Astrocyte (in vitro differentiated cells and primary cell): Measurements from ENCODE around the gene TMPO. TPM values are rescaled to one million over a fixed set of nuclear protein-coding genes. Genes with fewer than 3 reads are reported as not detected.

ENCODE experiments used
- DNase-seq: peaks from one replicate; pipeline ENCODE4 v3.0.0-alpha.2; 2010; ENCODE audit warnings: low read depth
- FAIRE-seq: peaks from 2 replicates; lab custom pipeline; 2011; peaks lifted over from hg19 to GRCh38; lab: Jason Lieb, UNC
- H2AFZ ChIP-seq: 2 replicates; pipeline ENCODE4 v1.6.0; 2012; ENCODE audit warnings: low read depth, low read length, inconsistent platforms
- H3K27ac ChIP-seq: 2 replicates; pipeline ENCODE4 v1.5.1; 2011; ENCODE audit warnings: low read depth, low read length, inconsistent platforms
- H3K27me3 ChIP-seq: 2 replicates; pipeline ENCODE4 v1.6.0; 2011; ENCODE audit warnings: low read length, inconsistent platforms; ENCODE audit not compliant: insufficient read depth
- H3K36me3 ChIP-seq: 2 replicates; pipeline ENCODE4 v1.5.1; 2011; ENCODE audit warnings: low read length, inconsistent platforms; ENCODE audit not compliant: insufficient read depth
- H3K4me1 ChIP-seq: 2 replicates; pipeline ENCODE4 v1.5.1; 2011; ENCODE audit warnings: low read length, inconsistent platforms; ENCODE audit not compliant: insufficient read depth
- H3K4me2 ChIP-seq: 2 replicates; pipeline ENCODE4 v1.6.0; 2012; ENCODE audit warnings: low read length, inconsistent platforms
- H3K4me3 ChIP-seq: 2 replicates; pipeline ENCODE4 v1.5.1; 2011; ENCODE audit warnings: low read depth, mild to moderate bottlenecking, low read length, inconsistent platforms; ENCODE audit not compliant: insufficient read depth
- H3K79me2 ChIP-seq: 2 replicates; pipeline ENCODE4 v1.6.0; 2012; ENCODE audit warnings: mild to moderate bottlenecking, low read length, inconsistent platforms; ENCODE audit not compliant: insufficient read depth
- H3K9ac ChIP-seq: 2 replicates; pipeline ENCODE4 v1.6.0; 2012; ENCODE audit warnings: mild to moderate bottlenecking, low read length, inconsistent platforms
- H3K9me3 ChIP-seq: 2 replicates; pipeline ENCODE4 v1.5.1; 2012; ENCODE audit warnings: low read depth, mild to moderate bottlenecking, low read length, inconsistent platforms; ENCODE audit not compliant: insufficient read depth
- H4K20me1 ChIP-seq: 2 replicates; pipeline ENCODE4 v1.6.0; 2012; ENCODE audit warnings: low read length, inconsistent platforms; ENCODE audit not compliant: insufficient read depth
- H3K27ac Mint-ChIP-seq: one replicate; pipeline ENCODE4 v1.8.0; 2021; ENCODE audit warnings: mild to moderate bottlenecking, mixed read lengths; ENCODE audit not compliant: unreplicated experiment
- H3K27me3 Mint-ChIP-seq: one replicate; pipeline ENCODE4 v1.8.0; 2021; ENCODE audit warnings: low read depth, mixed read lengths; ENCODE audit not compliant: unreplicated experiment
- H3K36me3 Mint-ChIP-seq: one replicate; pipeline ENCODE4 v1.8.0; 2021; ENCODE audit warnings: low read depth, mixed read lengths; ENCODE audit not compliant: unreplicated experiment
- H3K4me1 Mint-ChIP-seq: one replicate; pipeline ENCODE4 v1.8.0; 2021; ENCODE audit warnings: low read depth, mixed read lengths; ENCODE audit not compliant: unreplicated experiment
- H3K4me3 Mint-ChIP-seq: one replicate; pipeline ENCODE4 v1.8.0; 2021; ENCODE audit warnings: mild to moderate bottlenecking, moderate library complexity, mixed read lengths; ENCODE audit not compliant: unreplicated experiment
- H3K9me3 Mint-ChIP-seq: one replicate; pipeline ENCODE4 v1.8.0; 2021; ENCODE audit warnings: mild to moderate bottlenecking, mixed read lengths; ENCODE audit not compliant: unreplicated experiment
- EZH2 ChIP-seq: IDR thresholded peaks from 2 replicates; pipeline ENCODE4 v1.6.1; 2012; ENCODE audit warnings: mild to moderate bottlenecking, low read length, inconsistent platforms; ENCODE audit not compliant: insufficient read depth
- total RNA-seq: library from RNA; stranded (reverse); gene quantifications from 2 replicates; pipeline ENCODE4 v1.2.1, GENCODE V29; 2021
- TF ChIP-seq, protein P1 (sequence below): IDR thresholded peaks from 2 replicates; pipeline ENCODE4 v1.5.1; 2011; ENCODE audit warnings: low read depth, mild to moderate bottlenecking, inconsistent platforms, low read length, moderate library complexity; ENCODE audit not compliant: insufficient read depth

TMPO gene
- total RNA-seq, 1 donor from 2014 or later = 39.2 TPM

DNA sequence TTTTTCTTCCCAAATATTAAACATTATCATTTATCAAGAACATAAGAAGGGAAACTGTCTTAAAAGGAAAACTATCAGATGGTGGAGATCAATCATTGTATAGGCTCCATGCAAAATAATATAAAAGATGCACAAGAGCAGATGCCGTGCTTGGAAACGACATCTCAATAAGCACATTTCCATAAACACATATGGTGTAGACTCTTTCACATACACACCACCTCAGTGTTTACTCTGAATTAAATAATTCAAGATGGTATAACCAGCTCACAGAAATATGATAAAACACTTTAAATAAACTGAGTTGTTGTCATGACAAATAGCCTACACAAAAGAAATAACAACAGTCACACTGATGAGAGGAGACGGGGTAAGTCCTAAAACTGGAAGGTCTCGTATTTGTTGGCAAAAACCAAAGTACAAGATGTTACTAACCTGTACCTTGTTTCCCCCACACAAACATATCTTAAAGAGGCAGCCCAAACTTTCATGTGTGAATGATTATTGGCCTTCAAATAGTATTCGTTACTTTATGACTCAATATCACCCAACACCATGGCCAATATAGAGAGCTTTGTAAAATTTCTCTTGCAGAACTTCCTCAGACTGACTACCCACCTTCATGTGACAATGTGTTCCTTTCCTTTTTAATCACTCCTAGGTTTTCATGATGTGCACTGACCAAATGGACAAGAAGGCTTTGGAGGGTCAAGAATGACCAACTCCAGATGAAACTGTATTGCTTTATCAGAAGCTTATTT is 48.6 kb upstream of the TMPO start:
- no peaks in the 10 kb centered on the region for H3K36me3 Mint-ChIP-seq
- H3K27ac ChIP-seq = no peak overlapping the region

DNA sequence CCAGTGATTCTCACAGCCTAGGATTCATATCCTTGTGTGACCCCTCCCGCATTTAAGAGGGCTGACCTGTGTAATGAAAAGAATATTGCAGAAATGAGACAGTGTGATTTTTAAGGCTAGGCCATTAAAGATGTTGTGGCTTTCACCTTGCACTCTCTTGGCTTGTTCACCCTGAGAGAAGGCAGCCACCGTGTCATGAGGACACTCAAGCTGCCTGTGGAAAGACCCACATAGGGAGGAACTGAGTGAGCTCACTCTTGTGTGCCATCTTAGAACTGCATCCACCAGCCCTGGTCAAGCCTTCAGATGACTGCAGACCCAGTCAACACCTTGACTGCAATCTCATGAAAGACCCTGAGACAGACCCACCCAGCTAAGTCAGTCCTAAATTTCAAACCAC is 46.3 kb upstream of the TMPO start:
- Histone ChIP-seq H3K9ac (no peak overlapping the region), H2AFZ (no peak overlapping the region), H3K36me3 (no peaks in the 10 kb centered on the region), H3K4me3 (no peak overlapping the region), H3K4me2 (no peak overlapping the region), H3K27ac (no peak overlapping the region), H3K79me2 (no peaks in the 10 kb centered on the region), H3K9me3 (no peaks in the 10 kb centered on the region), H3K4me1 (no peaks in the 10 kb centered on the region), H4K20me1 (no peaks in the 10 kb centered on the region), H3K27me3 (no peaks in the 10 kb centered on the region)
- Mint-ChIP-seq H3K4me1 (peaks cover 7% of the 10 kb centered on the region), H3K36me3 (no peaks in the 10 kb centered on the region), H3K9me3 (no peaks in the 10 kb centered on the region), H3K27ac (no peak overlapping the region), H3K4me3 (no peak overlapping the region), H3K27me3 (no peaks in the 10 kb centered on the region)
- TF ChIP-seq, protein P1, sequence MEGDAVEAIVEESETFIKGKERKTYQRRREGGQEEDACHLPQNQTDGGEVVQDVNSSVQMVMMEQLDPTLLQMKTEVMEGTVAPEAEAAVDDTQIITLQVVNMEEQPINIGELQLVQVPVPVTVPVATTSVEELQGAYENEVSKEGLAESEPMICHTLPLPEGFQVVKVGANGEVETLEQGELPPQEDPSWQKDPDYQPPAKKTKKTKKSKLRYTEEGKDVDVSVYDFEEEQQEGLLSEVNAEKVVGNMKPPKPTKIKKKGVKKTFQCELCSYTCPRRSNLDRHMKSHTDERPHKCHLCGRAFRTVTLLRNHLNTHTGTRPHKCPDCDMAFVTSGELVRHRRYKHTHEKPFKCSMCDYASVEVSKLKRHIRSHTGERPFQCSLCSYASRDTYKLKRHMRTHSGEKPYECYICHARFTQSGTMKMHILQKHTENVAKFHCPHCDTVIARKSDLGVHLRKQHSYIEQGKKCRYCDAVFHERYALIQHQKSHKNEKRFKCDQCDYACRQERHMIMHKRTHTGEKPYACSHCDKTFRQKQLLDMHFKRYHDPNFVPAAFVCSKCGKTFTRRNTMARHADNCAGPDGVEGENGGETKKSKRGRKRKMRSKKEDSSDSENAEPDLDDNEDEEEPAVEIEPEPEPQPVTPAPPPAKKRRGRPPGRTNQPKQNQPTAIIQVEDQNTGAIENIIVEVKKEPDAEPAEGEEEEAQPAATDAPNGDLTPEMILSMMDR = no peak
- no peak for TF ChIP-seq EZH2
- FAIRE-seq = no peak
- DNase-seq = no peak

More for the DNA sequence above, 48.6 kb upstream of the TMPO start:
- no peak for DNase-seq
- no peaks in the 10 kb centered on the region for H3K9me3 Mint-ChIP-seq
- no peaks in the 10 kb centered on the region for H3K27me3 ChIP-seq
- no peak for FAIRE-seq
- H3K4me1 Mint-ChIP-seq = peaks cover 8% of the 10 kb centered on the region
- no peaks in the 10 kb centered on the region for H3K27me3 Mint-ChIP-seq
- no peaks in the 10 kb centered on the region for H3K4me1 ChIP-seq
- no peaks in the 10 kb centered on the region for H4K20me1 ChIP-seq
- no peak overlapping the region for H3K27ac Mint-ChIP-seq
- H2AFZ ChIP-seq = no peak overlapping the region
- no peak overlapping the region for H3K4me2 ChIP-seq
- no peaks in the 10 kb centered on the region for H3K36me3 ChIP-seq
- no peaks in the 10 kb centered on the region for H3K79me2 ChIP-seq
- H3K9ac ChIP-seq = no peak overlapping the region
- no peak overlapping the region for H3K4me3 Mint-ChIP-seq
- H3K4me3 ChIP-seq = no peak overlapping the region
- H3K9me3 ChIP-seq = no peaks in the 10 kb centered on the region
- no peak for TF ChIP-seq EZH2
- TF ChIP-seq, protein P1 = no peak

DNA sequence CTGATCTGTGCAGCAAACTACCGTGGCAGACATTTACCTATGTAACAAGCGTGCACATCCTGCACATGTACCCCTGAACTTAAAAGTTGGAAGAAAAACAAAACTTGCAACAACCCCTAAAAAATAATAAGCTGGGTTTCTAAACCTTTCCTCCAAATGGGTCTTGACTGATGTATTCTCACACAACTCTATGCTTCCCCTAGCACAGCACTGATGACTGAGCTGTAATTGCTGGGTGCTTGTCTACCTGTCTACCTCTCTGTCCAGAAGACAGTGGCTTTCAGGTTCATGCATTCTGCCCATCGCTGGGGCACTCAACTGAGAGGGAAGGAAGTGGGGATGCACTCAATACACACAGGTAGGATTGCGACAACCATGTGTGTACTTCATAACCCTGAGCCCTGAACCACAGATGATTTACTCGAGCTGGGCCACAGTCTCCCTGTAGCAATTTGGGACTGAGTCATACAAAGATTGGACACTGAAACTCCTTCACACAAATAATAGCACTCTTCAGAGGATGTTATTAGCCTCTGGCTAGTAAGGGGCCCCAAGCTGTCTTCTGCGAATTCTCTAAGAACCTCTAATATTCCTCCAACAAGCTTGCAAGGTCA is 44.8 kb upstream of the TMPO start:
- H2AFZ ChIP-seq = no peak overlapping the region
- Mint-ChIP-seq H3K27me3 (no peaks in the 10 kb centered on the region), H3K36me3 (no peaks in the 10 kb centered on the region), H3K9me3 (no peaks in the 10 kb centered on the region), H3K4me1 (peaks cover 11% of the 10 kb centered on the region), H3K4me3 (no peak overlapping the region), H3K27ac (no peak overlapping the region)
- no peak overlapping the region for H3K4me3 ChIP-seq
- no peaks in the 10 kb centered on the region for H3K36me3 ChIP-seq
- no peak overlapping the region for H3K27ac ChIP-seq
- no peak overlapping the region for H3K4me2 ChIP-seq
- H3K4me1 ChIP-seq = peaks cover 2% of the 10 kb centered on the region
- DNase-seq = no peak
- no peaks in the 10 kb centered on the region for H3K27me3 ChIP-seq
- H3K9ac ChIP-seq = no peak overlapping the region
- no peak for TF ChIP-seq EZH2
- TF ChIP-seq, protein P1 = no peak
- H3K9me3 ChIP-seq = no peaks in the 10 kb centered on the region
- FAIRE-seq = no peak
- H4K20me1 ChIP-seq = no peaks in the 10 kb centered on the region
- H3K79me2 ChIP-seq = no peaks in the 10 kb centered on the region
